NT2/D1 (cell line): ENCODE data around the gene HS3ST2.

ENCODE experiments used
- SUZ12 ChIP-seq: IDR thresholded peaks from 2 replicates; pipeline ENCODE4 v1.6.1; 2011; ENCODE audit not compliant: insufficient read length, insufficient read depth; ENCODE audit errors: extremely low read depth
- YY1 ChIP-seq: IDR thresholded peaks from 2 replicates; pipeline ENCODE4 v1.6.1; 2011; ENCODE audit not compliant: insufficient read length, insufficient read depth
- ZNF274 ChIP-seq: IDR thresholded peaks from 2 replicates; pipeline ENCODE4 v1.6.1; 2011; ENCODE audit warnings: mild to moderate bottlenecking, low read depth, low read length

GRCh38 chr16:22900863-22901262, 86.9 kb downstream of the HS3ST2 start:
- TF ChIP-seq YY1, result no peak
- TF ChIP-seq ZNF274, result no peak
- no peak for TF ChIP-seq SUZ12
